Right atrium auricular region (tissue), 2 donors: Measurements from ENCODE around the gene RMDN2. TPM values are rescaled to one million over a fixed set of nuclear protein-coding genes. Genes with fewer than 3 reads are reported as not detected.

Source experiments
- DNase-seq: peaks from one replicate; pipeline ENCODE4 v3.0.0-alpha.2; 2019; ENCODE audit warnings: low spot score
- H3K27ac ChIP-seq, 2 donors: fragments of 200-600 bp; sonication (generic); 1 replicate in 1 of 2; 2 replicates in 1 of 2; pipeline ENCODE4 v1.5.1; 2016 to 2019
- H3K27me3 ChIP-seq, 2 donors: fragments of 200-600 bp; sonication (generic); one replicate each; pipeline versions ENCODE4 v1.5.1 to v1.6.0; 2017 to 2019
- H3K36me3 ChIP-seq: fragments of 200-600 bp; sonication (generic); one replicate; pipeline ENCODE4 v1.5.1; 2016
- H3K4me1 ChIP-seq, 2 donors: fragments of 200-600 bp; sonication (generic); one replicate each; pipeline versions ENCODE4 v1.5.1 to v1.6.0; 2017 to 2019
- H3K4me3 ChIP-seq, 2 donors: fragments of 200-600 bp; sonication (generic); 1 replicate in 1 of 2; 2 replicates in 1 of 2; pipeline ENCODE4 v1.5.1; 2017 to 2019; ENCODE audit warnings: mild to moderate bottlenecking in 1 of 2, moderate library complexity in 1 of 2
- H3K9me3 ChIP-seq, 2 donors: fragments of 200-600 bp; sonication (generic); one replicate each; pipeline ENCODE4 v1.5.1; 2019
- total RNA-seq, 2 donors: library from RNA; depleted of rRNA; stranded (reverse); fragments of >200 nt; gene quantifications; one replicate each; pipeline ENCODE4 v1.1.0, GENCODE V29; 2016
- TF ChIP-seq, protein P1 (sequence below), 2 donors: fragments of 200-600 bp; sonication (generic); IDR thresholded peaks; one replicate each; pipeline ENCODE4 v1.5.1; 2019; ENCODE audit warnings: antibody characterized with exemption in 2 of 2

The RMDN2 gene
- total RNA-seq, 2 donors from 2014 or later = 5.0 to 6.2 TPM

DNA sequence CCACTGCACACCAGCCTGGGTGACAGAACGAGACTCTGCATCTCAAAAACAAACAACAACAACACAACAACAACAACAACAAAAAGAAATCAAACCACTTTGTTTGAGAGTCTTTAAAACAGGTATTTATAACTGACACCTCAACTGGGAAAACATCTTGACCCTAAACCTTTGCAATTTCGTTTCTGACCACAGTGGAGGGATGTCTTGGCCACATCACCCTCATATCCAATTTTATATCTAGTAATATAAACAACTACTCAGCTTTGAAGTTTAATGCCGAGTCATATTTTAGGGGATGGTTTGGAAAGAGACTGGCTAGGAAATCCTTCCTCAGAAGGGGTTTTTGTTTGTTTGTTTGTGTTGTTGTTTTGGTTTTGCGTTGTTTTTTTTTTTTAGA lies 37.8 kb upstream of the RMDN2 start:
- H3K4me3 ChIP-seq = no peak overlapping the region
- H3K4me1 ChIP-seq = peaks cover 0 to 8% of the 10 kb centered on the region in 2 donors
- H3K9me3 ChIP-seq = no peaks in the 10 kb centered on the region
- H3K27me3 ChIP-seq = no peaks in the 10 kb centered on the region
- DNase-seq = no peak
- TF ChIP-seq, protein P1, sequence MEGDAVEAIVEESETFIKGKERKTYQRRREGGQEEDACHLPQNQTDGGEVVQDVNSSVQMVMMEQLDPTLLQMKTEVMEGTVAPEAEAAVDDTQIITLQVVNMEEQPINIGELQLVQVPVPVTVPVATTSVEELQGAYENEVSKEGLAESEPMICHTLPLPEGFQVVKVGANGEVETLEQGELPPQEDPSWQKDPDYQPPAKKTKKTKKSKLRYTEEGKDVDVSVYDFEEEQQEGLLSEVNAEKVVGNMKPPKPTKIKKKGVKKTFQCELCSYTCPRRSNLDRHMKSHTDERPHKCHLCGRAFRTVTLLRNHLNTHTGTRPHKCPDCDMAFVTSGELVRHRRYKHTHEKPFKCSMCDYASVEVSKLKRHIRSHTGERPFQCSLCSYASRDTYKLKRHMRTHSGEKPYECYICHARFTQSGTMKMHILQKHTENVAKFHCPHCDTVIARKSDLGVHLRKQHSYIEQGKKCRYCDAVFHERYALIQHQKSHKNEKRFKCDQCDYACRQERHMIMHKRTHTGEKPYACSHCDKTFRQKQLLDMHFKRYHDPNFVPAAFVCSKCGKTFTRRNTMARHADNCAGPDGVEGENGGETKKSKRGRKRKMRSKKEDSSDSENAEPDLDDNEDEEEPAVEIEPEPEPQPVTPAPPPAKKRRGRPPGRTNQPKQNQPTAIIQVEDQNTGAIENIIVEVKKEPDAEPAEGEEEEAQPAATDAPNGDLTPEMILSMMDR (IDR thresholded peaks at IDR 0.05) = no peak
- no peaks in the 10 kb centered on the region for H3K36me3 ChIP-seq
- H3K27ac ChIP-seq = no peak overlapping the region

DNA sequence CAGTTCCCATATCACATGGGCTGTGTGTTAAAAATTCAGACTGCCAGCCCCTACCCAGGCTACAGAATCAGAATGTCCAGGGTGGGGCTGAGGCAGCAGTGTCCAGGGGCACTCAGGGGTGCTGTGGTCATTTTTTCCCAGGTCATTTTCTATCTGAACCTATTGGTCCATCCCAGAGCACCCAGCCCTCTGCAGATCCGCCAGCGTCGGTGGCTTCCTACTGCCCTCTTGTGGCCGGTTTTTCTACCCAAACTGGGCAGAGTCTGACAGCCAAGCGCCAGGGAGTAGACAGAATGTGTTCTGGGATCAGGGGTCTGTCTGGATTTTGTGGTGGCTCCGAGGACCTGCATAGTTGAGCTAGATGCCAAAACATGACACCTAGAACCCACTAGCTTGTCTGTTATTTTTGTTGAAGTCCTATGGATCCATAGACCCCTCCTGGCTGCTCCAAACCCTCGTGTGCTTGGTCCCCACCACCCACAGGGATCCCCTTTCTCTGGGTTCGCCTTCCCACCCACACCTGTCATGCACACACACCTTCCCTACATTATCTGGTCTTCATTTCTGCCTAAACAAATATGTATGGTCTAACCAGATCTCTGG lies 34.1 kb upstream of the RMDN2 start:
- no peak overlapping the region for H3K4me3 ChIP-seq
- no peaks in the 10 kb centered on the region for H3K36me3 ChIP-seq
- peak; percentile 78 for DNase-seq
- peaks cover 0 to 8% of the 10 kb centered on the region in 2 donors for H3K4me1 ChIP-seq
- H3K9me3 ChIP-seq = no peaks in the 10 kb centered on the region
- no peak overlapping the region for H3K27ac ChIP-seq
- TF ChIP-seq, protein P1 (IDR thresholded peaks at IDR 0.05) = peak; percentile 69 to 85
- H3K27me3 ChIP-seq = no peaks in the 10 kb centered on the region

DNA sequence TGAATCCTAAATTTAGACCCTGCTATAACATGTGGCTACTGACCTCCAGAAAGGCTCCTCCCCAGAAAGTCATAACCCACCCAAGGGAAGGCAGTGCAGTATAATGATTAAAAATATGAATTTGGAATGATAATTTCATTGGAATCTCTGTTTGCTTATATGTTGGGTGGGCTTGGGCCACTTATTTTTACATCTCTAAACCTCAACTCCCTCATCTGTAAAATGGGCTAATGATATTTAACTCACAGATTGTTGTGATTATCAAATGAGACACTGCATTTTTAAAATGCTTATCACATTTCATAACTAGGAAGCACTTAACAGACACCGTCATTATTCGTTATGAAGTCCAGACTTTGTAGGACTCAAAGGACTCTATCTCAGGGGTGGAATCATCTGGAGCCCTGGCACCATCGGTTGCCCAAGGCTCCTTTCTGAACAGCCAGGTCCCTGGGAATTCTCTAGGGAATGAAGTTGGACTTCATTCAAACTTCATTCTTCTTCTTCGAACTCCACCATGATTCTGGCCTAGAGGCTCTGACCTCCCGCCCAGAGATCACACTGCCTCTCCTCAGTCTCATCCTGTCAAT lies 33.1 kb upstream of the RMDN2 start:
- peaks cover 0 to 8% of the 10 kb centered on the region in 2 donors for H3K4me1 ChIP-seq
- H3K27me3 ChIP-seq = no peaks in the 10 kb centered on the region
- H3K27ac ChIP-seq = no peak overlapping the region
- H3K9me3 ChIP-seq = no peaks in the 10 kb centered on the region
- TF ChIP-seq, protein P1 (IDR thresholded peaks at IDR 0.05) = no peak
- no peaks in the 10 kb centered on the region for H3K36me3 ChIP-seq
- no peak overlapping the region for H3K4me3 ChIP-seq
- no peak for DNase-seq

DNA sequence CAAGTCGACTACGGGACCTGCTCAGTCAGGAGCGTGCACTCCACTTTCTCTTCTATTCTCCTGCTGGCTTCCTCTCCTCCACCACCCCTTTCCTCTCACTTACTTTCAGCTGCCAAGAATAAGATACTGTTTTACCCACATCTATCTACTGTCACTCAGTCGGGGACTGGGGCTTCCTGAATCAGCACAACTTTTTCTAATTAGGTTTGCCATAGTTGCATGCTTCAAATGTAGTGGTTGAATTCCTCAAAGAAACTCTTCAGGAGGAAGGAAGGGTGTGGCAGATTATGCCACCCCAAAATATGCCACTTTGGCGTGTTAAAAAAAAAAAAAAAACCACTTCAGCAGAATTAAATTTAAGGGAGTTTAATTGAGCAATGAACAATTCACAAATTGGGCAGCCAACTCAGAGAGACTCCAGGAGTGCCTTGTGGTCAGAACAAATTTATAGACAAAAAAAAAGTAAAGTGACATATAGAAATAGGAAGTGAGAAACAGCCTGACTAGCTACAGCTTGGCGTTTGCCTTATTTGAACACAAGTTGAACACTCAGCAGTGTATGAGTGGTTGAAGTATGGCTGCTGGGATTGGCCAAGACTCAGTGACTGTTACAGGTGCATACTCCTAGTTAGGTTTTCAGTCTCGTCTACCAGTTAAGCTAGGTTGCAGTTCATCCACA lies 32.5 kb upstream of the RMDN2 start:
- TF ChIP-seq, protein P1 (IDR thresholded peaks at IDR 0.05) = no peak
- H3K36me3 ChIP-seq = no peaks in the 10 kb centered on the region
- H3K4me3 ChIP-seq = no peak overlapping the region
- no peak for DNase-seq
- no peaks in the 10 kb centered on the region for H3K9me3 ChIP-seq
- peaks cover 0 to 8% of the 10 kb centered on the region in 2 donors for H3K4me1 ChIP-seq
- no peak overlapping the region for H3K27ac ChIP-seq
- no peaks in the 10 kb centered on the region for H3K27me3 ChIP-seq

DNA sequence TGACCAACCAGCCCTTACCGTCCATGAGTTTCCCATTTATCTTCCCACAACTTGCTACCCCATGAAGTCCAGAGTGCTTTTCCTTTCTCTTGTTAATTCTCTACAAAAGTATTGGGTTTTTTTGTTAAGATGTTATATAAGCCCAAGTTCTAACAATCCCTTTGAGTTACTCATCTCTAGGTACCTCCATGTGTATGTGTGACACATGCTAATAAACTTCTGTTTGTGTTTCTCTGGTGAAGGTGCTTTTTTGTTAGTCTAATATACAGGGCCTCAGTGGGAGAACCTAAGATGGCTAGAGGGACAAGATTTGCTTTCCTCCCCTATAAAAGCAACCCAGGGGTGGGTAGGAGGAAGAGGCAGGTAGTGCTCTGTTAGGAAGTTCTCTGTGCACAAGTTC lies 31.8 kb upstream of the RMDN2 start:
- H3K9me3 ChIP-seq = no peaks in the 10 kb centered on the region
- H3K36me3 ChIP-seq = no peaks in the 10 kb centered on the region
- peaks cover 0 to 8% of the 10 kb centered on the region in 2 donors for H3K4me1 ChIP-seq
- TF ChIP-seq, protein P1 (IDR thresholded peaks at IDR 0.05) = no peak
- H3K27me3 ChIP-seq = no peaks in the 10 kb centered on the region
- H3K4me3 ChIP-seq = no peak overlapping the region
- no peak overlapping the region for H3K27ac ChIP-seq
- no peak for DNase-seq
